ENCODE data around the gene UNC119. TPM values are rescaled to one million over a fixed set of nuclear protein-coding genes. Genes with fewer than 3 reads are reported as not detected.

Gene UNC119
- total and polyA plus RNA-seq, 2 of the 13 experiments (the other 11 are each of a cell fraction or from before 2014, with no cell fraction given), result 10.4 to 63.1 TPM

GRCh38 chr17:28599311-28600184 lies 47.1 kb upstream of the UNC119 start (continued):
- 0 out of 2 replicates have a peak, but pooled peaks have one; percentile 18 for TF ChIP-seq ZMAT3 (CRISPR knock-in tag; conservative IDR thresholded peaks at IDR 0.05)
- TF ChIP-seq GTF2F1 (IDR thresholded peaks at IDR 0.05; ENCODE audit: low read length), result no peak
- TF ChIP-seq, protein P1, sequence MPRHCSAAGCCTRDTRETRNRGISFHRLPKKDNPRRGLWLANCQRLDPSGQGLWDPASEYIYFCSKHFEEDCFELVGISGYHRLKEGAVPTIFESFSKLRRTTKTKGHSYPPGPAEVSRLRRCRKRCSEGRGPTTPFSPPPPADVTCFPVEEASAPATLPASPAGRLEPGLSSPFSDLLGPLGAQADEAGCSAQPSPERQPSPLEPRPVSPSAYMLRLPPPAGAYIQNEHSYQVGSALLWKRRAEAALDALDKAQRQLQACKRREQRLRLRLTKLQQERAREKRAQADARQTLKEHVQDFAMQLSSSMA (CRISPR knock-in tag; IDR thresholded peaks at IDR 0.05), result 0 out of 2 replicates have a peak, but pooled peaks have one; percentile 63
- TF ChIP-seq, protein P2, sequence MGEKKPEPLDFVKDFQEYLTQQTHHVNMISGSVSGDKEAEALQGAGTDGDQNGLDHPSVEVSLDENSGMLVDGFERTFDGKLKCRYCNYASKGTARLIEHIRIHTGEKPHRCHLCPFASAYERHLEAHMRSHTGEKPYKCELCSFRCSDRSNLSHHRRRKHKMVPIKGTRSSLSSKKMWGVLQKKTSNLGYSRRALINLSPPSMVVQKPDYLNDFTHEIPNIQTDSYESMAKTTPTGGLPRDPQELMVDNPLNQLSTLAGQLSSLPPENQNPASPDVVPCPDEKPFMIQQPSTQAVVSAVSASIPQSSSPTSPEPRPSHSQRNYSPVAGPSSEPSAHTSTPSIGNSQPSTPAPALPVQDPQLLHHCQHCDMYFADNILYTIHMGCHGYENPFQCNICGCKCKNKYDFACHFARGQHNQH (CRISPR knock-in tag; IDR thresholded peaks at IDR 0.05), result no peak
- 0 out of 2 replicates have a peak, but pooled peaks have one; percentile 9 for TF ChIP-seq NR2F6 (IDR thresholded peaks at IDR 0.05)
- no peak for TF ChIP-seq NR2F6 (CRISPR knock-in tag; IDR thresholded peaks at IDR 0.05)
- TF ChIP-seq ZNF121 (CRISPR knock-in tag; IDR thresholded peaks at IDR 0.05), result peak; percentile 13; the same call in 1 of the 2 replicates
- TF ChIP-seq MXD3 (CRISPR knock-in tag; IDR thresholded peaks at IDR 0.05), result 0 out of 2 replicates have a peak, but pooled peaks have one; percentile 8
- TF ChIP-seq SETDB1 (CRISPR knock-in tag; IDR thresholded peaks at IDR 0.05; ENCODE audit: borderline replicate concordance), result no peak
- TF ChIP-seq ZNF790 (CRISPR knock-in tag; IDR thresholded peaks at IDR 0.05; ENCODE audit: borderline replicate concordance), result no peak
- TF ChIP-seq, protein P3, sequence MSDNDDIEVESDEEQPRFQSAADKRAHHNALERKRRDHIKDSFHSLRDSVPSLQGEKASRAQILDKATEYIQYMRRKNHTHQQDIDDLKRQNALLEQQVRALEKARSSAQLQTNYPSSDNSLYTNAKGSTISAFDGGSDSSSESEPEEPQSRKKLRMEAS (IDR thresholded peaks at IDR 0.05), result no peak
- no peak for TF ChIP-seq IKZF1 (IDR thresholded peaks at IDR 0.05)
- TF ChIP-seq KLF11 (CRISPR knock-in tag; IDR thresholded peaks at IDR 0.05), result no peak
- no peak for TF ChIP-seq FOXA1 (IDR thresholded peaks at IDR 0.05)
- TF ChIP-seq FOXA1 (CRISPR knock-in tag; IDR thresholded peaks at IDR 0.05), result peak; percentile 36; the same call in 1 of the 2 replicates
- TF ChIP-seq KMT2B (CRISPR knock-in tag; IDR thresholded peaks at IDR 0.05), result 0 out of 2 replicates have a peak, but pooled peaks have one; percentile 10
- TF ChIP-seq ETV6 (CRISPR knock-in tag; conservative IDR thresholded peaks at IDR 0.05), result no peak
- 0 out of 2 replicates have a peak, but pooled peaks have one; percentile 15 for TF ChIP-seq SALL2 (CRISPR knock-in tag; IDR thresholded peaks at IDR 0.05)
- 0 out of 2 replicates have a peak, but pooled peaks have one; percentile 13 for TF ChIP-seq ZNF44 (CRISPR knock-in tag; IDR thresholded peaks at IDR 0.05)
- 0 out of 2 replicates have a peak, but pooled peaks have one; percentile 65 for TF ChIP-seq ZC3H13 (CRISPR knock-in tag; IDR thresholded peaks at IDR 0.05)
- TF ChIP-seq, protein P4, sequence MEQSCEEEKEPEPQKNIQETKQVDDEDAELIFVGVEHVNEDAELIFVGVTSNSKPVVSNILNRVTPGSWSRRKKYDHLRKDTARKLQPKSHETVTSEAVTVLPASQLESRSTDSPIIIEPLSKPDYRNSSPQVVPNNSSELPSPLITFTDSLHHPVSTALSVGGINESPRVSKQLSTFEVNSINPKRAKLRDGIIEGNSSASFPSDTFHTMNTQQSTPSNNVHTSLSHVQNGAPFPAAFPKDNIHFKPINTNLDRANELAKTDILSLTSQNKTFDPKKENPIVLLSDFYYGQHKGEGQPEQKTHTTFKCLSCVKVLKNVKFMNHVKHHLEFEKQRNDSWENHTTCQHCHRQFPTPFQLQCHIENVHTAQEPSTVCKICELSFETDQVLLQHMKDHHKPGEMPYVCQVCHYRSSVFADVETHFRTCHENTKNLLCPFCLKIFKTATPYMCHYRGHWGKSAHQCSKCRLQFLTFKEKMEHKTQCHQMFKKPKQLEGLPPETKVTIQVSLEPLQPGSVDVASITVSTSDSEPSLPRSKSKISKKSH (CRISPR knock-in tag; IDR thresholded peaks at IDR 0.05; ENCODE audit: borderline replicate concordance), result peak; percentile 13; the same call in 1 of the 2 replicates
- no peak for TF ChIP-seq DR1 (CRISPR knock-in tag; IDR thresholded peaks at IDR 0.05)
- 0 out of 2 replicates have a peak, but pooled peaks have one; percentile 1 for TF ChIP-seq HOXA3 (CRISPR knock-in tag; IDR thresholded peaks at IDR 0.05)
- peak; percentile 42; the same call in 1 of the 2 replicates for TF ChIP-seq ZFY (CRISPR knock-in tag; IDR thresholded peaks at IDR 0.05)
- 0 out of 2 replicates have a peak, but pooled peaks have one; percentile 7 for TF ChIP-seq ZNF547 (CRISPR knock-in tag; IDR thresholded peaks at IDR 0.05)
- TF ChIP-seq ZEB1 (IDR thresholded peaks at IDR 0.05; ENCODE audit: insufficient replicate concordance, low read depth), result no peak
- peak; percentile 6; the same call in 1 of the 2 replicates for TF ChIP-seq ZBTB38 (CRISPR knock-in tag; IDR thresholded peaks at IDR 0.05)
- 0 out of 2 replicates have a peak, but pooled peaks have one; percentile 2 for TF ChIP-seq ZNF263 (CRISPR knock-in tag; IDR thresholded peaks at IDR 0.05)
- peak; percentile 77; the same call in 1 of the 2 replicates for TF ChIP-seq ZNF564 (CRISPR knock-in tag; IDR thresholded peaks at IDR 0.05)
